Stimulated activated CD4-positive, alpha-beta T cell treated with anti-CD3 and anti-CD28 coated beads, Interleukin-4, amount 100 ng/mL, for 24 hours (primary cell): ENCODE results near the gene EIF4A2.

Source experiments
- DNase-seq: peaks from one replicate; pipeline ENCODE4 v3.0.0-alpha.2; 2020

The EIF4A2 gene

DNA sequence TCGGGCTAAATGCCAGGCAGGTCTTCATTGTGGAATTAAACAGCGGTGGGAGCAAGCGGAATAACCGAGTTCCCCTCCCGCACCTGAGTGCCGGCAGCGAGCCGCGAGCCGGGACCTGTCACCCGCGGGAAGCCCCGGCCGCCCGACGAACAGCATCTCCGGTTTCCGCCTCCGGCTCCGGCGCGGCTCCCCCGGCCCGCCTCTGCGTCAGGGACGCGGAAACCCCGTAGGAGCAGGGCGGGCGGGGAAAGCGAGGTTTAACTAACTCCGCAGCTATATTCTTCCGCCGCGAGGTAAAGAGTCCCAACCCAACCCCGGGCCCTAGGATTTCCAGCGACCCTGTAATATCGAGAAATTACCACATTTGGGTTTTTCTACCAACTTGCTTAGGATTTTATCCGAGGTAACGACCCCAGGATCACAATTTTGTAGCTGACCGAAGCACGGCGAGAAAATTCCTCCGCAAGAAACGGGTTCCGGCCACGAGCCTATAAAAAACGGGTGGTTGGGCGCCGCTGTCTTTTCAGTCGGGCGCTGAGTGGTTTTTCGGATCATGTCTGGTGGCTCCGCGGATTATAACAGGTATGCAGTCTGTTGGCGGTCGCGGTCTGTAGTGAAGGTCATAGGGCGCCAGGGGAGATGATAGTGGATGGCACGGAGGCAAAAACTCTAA is at the start of gene EIF4A2:
EIF4A2 (plus strand) TSS at position 520 of the 673 bp plus-strand sequence; CDS start at position 554, 34 bp downstream.
- peak; percentile 92 for DNase-seq

DNA sequence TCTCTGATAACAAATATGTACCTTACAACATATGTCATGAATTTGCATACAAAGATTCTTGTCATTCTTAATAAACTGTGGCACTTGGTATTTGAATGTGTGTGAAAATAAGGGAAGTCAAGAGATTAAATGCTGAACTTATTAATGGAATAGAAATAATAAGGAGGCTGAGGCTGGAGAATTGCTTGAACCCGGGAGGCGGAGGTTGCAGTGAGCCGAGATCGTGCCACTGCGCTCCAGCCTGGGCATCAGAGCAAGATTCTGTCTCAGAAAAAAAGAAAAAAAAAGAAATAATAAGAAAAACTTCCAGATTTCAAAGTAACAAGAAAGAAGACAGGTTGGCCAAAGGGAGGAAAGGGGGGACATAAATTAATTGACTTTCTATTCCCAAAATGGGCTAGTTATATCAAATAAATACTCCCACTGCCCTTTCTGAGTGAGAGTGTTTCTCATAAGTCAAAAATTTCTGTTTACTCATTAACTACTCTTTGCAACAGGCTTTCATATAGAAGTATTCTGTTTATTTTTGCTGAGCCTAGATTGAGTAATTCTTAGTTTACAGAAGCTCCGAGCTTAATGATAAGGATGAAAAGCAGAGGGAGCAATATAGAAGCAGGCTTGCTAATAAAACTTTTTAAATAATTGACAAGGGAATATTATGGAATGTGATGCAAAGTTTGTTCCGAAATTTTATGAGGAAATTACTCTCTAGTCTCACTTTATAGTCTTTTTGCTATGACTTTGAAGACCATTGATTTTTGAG is 40.6 kb upstream of the EIF4A2 start:
- DNase-seq, result no peak

DNA sequence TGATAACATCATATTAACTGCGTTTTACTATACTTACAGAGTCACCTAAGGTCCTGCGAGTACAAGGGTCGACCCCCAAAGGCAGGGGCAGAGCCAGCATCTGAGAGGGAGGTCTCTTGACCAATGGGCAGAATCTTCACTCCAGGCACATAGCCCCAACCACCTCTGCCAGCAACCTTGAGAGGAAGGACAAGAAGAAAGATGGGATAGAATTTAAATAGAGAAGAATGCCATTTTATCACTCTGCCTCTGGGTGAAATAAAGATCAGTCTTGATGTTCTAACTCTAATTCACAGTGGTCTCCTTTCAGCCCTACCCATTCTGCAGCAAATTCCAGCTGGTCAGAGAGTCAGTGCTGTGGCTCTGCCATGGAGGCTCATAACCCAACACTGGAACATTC is 39.7 kb upstream of the EIF4A2 start:
- DNase-seq, result no peak

DNA sequence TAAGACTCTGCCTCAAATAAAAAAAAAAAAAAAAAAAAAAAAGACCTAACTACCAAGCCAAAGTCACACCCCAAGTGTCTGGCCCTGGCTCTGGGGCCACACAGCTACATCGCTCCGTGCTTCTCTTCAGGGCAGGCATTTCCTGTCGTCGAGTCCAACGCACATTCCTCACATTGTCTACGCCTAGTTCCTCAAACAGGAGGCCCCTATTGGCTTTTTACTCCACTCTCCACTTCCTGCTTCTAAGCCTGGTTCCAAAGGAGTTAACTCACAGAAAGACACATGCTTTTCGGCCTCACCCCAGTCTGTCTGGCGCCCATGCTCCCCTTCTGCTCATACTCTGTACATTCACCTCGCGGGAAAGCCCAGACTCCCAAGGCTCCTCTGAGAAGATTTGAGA is 37.4 kb upstream of the EIF4A2 start:
- DNase-seq, result no peak

DNA sequence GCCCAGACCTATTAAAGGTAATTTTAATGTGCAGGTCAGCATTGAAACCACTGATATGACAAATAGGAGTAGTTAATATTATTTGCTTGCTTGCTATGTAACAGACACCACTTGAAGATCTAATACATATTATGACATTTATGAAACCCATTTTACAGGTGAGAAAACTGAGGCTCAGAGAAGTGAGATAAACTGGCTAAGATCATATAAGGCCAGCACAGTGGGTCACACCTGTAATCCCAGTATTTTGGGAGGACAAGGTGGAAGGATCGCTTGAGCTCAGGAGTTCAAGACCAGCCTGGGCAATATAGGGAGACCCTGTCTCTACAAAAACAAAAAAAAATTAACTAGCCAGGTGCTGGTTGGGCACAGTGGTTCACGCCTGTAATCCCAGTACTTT is 33.1 kb upstream of the EIF4A2 start:
- no peak for DNase-seq

DNA sequence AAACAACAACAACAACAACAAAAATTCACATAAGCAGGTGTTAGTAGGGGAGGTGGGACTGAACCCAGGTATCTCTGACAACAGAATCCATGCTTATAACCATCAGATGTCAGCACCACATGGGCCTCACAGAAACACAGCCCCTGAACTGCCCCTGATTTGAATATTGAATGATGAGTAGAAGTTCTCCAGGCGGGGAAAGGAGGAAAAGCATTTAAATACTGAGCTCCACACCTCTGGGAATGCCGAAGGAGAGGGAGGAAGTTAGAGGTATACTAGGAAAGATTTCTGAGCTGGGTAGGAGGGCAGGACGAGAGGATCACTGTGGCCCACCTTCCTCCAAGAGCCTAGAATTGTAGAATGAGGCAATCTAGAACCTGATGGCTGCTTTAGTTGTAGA is 31.9 kb upstream of the EIF4A2 start:
- DNase-seq, result no peak

DNA sequence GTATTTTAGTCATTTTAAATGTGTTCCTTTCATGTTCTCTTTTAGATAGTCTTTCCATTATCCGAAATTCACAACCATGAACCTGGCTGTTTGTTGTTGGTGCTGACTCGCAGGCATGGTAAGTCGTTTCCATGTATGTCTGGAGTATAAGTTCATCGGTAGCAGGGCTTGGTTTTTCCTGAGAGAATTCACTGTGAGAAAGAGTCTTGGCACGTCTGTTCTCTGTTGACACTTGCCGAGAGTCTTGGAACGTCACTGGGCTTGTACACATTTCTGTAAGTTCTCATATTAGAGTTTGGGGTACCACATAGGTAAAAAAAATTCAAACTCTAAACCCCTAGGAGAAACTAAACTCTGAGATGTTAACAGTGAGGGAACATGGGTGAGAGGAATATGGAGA is 29.4 kb upstream of the EIF4A2 start:
- no peak for DNase-seq

DNA sequence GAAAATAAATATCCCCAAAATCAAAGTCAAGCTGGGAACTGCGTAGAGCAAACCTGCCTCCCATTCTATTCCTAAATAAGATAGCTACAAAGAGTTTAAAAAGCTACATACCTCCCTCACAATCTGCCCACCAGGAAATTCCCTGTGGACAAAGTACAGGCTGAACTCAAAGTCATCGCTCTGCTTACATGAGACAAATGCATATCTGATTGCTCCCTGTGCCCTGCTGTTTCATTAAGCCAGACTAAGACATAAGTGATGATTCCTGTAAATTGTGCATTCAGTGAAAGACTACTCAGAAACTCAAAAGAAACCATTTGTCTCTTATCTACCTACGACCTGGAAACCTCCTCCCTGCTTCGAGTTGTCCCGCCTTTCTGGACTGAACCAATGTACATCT is 28.5 kb upstream of the EIF4A2 start:
- DNase-seq, result no peak

DNA sequence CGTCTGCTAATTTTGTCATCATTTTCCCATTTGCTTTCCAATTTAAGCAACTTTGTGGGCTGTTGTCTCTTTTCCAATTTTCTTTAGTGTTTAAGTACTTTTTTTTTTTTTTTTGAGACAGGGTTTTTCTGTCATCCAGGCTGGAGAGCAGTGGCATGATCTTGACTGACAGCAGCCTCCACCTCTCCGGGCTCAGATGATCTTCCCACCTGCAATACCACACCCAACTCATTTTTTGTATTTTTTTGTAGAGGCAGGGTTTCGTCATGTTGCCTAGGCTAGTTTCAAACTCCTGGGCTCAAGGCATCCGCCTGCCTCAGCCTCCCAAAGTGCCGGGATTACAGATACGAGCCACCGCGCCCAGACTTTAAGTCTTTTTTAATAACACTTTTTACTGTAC is 26.2 kb upstream of the EIF4A2 start:
- DNase-seq, result no peak

DNA sequence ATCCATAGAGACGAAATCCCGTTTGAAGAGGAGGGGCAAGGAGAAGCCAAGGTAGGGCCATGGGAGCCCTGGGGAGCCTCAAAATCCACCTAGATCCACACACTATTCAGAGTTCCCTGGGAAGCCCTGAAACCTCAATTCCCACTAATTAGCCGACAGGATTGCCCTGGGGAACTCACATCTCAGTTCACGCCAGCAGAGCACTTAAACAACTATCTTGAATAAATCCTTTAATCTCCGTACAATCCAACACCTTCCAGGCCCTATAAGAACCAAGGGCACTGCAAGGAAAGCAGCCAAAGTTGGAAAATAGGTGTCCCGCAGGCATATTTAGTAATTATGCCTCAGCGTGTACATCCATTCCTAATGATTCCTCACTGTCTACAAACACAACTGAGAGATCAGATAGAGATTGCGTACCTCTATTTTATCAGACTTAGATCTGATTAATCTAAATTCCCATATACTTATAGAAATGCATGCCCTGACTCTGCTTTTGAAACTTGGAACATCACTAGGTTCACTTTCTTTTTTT is 25.6 kb upstream of the EIF4A2 start:
- DNase-seq, result no peak

DNA sequence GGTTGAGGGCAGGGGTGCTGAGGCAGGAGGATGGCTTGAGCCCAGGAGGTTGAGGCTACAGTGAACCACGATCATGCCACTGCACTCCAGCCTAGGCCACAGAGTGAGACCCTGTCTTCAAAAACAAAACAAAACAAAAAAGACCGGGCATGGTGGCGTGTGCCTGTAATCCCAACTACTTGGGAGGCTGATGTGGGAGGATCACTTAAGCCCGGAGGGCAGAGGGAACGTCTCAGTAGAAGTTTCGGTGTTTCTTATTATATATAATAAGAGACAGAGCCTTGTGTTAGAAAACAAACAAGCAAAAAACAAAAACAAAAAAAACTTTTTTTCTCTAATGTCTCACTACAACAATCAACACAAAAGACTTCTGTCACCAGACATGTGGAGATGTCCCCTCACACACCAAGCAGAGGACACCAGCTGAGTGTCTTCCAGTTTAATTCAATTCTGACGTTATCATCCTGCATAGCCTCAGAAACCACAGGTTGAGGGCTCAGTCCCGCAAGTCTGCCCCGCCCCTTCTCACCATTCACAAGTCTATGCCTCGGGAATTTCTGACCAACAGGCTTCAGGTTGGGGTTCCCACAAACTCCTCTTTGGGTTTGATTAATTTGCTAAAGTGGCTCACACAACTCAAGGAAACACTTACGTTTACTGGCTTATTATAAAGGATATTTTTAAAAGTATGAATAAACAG is 24.0 kb upstream of the EIF4A2 start:
- DNase-seq, result no peak

DNA sequence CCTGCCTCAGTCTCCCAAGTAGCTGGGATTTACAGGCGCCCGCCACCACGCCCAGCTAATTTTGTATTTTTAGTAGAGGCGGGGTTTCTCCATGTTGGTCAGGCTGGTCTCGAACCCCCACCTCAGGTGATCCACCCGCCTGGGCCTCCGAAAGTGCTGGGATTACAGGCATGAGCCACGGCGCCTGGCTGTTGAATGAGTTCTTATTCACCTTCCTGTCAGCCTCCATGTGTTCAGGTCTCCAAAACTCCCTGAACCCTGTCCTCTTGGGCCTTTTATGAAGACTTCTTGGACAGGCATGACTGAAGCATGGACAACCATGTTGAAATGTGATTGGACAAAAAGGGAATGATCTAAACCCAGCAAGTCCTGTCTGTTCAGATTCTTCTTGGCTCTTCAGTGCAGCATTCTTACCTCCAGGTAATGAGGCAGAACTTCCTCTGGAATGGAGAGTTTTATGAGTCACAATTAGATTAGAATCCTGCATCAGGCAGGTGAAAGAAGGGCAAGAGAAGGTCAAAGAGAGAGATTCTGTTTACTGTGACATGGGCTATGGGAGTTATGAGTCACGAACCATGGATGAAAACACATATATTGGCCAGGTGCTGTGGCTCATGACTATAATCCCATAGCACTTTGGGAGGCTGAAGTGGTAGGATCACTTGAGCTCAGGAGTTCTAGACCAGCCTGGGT is 23.1 kb upstream of the EIF4A2 start:
- DNase-seq, result no peak

DNA sequence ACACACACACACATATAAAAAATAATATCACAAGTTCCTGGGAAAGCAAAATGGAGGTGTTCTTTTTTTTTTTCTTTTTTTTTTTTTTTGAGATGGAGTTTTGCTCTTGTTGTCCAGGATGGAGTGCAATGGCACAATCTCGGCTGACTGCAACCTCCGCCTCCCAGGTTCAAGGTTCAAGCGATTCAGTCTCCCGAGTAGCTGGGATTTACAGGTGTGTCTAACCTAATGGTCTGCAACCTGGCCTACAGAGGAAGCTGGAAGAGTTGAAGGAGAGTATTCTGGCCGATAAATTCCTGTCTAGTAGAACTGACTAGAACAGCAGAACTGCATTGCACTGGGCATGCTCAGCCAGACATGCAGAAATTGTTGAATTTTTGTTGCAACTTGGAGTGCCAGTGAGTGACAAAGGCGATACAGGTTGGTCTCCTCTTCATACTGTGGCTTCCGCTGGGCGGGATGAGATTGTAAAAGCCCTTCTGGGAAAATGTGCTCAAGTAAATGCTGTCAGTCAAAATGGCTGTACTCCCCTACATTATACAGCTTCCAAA is 22.4 kb upstream of the EIF4A2 start:
- no peak for DNase-seq

DNA sequence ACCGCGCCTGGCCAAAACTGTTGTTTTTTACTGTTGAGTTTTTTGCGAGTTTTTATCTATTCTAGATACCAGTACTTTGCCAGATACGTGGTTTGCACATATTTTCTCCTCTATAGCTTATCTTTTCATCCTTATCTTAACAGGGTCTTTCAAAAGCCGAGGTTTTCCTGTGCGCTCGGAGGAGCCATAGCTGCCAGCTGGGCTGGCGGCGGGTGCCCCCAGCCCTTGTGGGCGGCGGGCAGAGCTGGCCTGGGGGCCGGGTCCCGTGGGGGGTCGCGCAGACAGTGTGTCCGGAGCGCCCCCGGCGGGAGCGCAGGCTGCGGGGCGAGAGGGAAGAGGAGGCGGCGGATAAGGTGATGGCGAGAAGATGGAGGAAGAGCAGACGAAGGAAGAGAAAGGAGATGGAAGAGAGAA is 11.1 kb upstream of the EIF4A2 start:
- DNase-seq, result no peak

DNA sequence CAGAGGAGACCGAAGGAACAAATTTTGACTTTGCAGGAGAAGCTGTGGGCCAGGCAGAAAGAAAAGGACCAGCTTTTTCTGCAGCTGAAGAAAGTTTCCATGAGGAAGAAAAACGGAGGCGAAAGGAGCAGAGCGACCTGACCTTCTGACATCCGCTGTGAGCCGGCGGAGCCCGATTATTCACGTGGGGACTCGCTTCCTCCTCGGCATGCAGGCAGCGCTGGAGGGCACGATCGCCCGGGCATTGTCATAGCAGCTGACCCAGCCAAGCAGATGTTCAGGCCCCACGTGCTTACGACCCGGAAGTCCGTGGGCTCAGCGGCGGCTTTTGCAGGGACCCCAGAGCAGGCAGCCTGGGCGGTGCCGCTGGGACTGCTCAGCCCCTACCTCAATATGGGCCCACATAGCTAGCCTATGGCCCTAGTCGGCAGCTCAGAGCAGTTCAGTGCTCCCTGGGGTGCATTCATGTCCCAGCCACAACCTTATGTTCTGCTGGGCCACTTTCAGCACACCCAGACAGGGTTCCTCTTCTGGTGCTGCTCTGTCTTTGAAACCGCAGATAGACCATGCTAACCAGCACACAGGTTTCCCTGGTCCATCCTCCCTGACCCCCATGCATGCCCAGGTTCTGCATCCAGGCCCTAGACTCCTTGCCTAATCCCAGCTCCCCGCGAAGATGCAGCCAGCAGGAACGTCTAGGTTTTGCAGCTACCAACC is 10.5 kb upstream of the EIF4A2 start:
- peak; percentile 71 for DNase-seq

DNA sequence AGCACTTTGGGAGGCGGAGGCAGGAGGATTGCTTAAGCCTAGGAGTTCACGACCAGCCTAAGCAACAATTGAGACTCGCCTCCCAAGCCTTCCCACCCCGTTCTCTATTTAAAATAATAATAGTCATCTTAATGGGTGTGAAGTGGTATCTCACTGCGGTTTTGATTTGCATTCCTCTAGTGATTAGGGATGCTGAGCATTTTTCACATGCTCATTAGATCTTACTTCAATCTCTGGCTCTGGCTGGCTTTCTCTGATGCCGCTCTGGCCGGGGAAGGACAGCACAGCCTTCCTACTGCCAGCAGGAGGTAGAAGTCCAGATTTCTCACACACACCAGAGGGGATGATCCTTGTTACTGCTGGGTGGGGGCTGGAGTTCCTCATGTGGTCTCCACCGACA is 7.4 kb upstream of the EIF4A2 start:
- no peak for DNase-seq

DNA sequence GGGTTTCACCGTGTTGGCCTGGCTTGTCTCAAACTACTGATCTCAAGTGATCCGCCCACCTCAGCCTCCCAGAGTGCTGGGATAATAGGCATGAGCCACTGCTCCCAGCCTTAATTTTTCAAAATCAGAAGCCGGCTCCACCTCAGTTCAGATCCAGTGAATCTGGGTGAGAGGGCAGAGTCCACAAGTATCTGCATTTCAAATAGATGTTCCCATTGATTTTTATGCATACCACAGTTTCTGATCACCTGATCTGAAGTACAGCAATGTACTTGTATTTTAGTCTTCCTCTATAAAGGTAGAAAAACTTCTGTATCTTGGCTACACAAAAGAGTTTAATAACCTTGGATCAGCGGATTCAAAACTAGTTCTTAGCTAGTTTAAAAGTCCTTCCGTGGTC is 4.2 kb upstream of the EIF4A2 start:
- DNase-seq, result no peak

DNA sequence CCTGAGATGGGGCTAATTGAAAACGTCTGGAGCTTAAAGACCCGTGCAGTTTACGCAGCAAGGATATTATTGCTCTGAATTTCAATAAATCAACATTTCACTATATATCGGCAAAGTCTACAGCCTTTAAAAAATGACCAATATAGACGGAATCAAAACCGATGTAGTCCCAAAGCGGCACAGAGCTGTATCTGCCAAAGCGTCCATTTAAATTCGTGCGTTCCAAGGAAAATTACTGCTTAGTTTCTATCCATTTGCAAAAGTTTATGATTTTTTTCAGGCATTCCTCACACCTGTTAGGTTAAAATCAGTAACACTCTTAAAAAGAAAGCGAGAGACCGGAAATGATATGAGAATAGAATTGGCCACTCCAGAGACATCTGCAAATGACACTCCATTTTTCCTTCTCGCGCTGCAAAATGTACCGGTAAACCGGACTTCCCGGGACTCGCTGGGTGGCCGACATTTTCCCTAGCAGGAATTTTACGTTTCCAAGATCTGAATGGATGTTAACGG is 777 bp upstream of the EIF4A2 start:
- no peak for DNase-seq

DNA sequence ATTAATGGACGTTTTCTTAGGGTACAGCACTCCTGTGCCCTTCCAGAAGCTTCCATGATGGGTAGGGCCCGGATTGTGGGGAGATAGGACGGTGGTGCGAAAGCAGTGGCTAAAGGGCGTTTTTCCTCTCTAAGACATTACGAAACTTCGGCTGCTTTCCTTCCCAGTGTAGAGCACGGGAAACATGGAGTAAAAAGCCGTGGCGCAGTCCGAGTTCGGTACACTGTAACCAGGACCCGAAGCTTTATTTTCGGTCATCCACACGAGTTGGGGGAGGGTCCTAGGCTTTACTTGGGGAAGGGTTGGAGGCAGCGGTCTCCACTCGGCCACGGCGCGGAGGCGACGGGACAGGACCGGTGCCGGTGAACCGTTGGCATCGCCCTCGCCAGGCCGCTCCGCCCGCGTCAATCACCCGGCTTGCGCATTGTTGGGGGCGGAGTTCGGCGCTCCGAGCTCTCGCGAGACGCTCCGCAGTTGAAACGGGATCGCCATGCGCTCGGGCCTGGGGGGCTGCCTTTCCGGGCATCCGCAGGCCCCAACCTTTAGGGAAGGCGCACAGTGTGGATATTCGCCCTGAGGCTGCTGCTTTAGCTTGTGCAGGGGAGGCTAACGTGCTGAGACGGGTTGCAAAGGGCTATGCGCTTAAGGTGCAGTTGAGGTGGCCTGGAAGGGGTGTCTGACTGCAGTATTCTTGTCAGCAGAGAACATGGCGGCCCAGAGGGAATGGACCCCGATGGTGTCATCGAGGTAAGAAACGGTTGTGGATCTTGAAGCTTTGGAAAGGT is 546 bp downstream of the EIF4A2 start:
- peak; percentile 74 for DNase-seq

DNA sequence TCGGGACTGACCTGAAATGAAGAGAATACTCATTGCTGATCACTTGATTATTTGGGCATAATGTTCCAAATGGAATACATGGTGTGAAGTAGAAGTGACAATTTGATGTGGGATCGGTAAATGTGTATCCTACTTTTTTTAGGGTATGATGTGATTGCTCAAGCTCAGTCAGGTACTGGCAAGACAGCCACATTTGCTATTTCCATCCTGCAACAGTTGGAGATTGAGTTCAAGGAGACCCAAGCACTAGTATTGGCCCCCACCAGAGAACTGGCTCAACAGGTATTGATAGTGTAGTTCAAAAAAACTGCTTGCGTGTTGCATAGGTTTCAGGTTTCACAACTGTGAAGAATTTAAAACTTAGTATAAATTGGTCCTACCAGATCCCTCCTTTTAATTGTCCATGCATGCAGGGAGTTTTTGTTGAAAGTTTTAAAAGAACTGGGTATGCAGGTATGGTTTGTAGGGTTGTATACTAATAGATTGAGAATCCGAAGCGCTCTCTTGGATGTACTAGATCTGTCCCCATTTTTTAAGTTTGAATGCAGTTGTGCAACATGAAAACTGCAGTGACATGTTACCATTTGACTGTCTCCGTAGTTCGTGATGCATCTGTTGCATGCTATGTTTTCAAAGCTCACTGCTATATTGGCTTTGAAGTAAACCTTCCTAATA is 1.6 kb downstream of the EIF4A2 start:
- no peak for DNase-seq
